ENCODE measurements around the gene ST6GALNAC4.
A peak's percentile ranks its signal among the peaks of the same experiment; 100 is the strongest.

ST6GALNAC4 gene

GRCh38 chr9:127947841-127948710, 31.2 kb upstream of the ST6GALNAC4 start:
- H3K4me3 ChIP-seq (ENCODE audit: low read depth, low read length), result no peak overlapping the region

GRCh38 chr9:127946728-127947127, 29.9 kb upstream of the ST6GALNAC4 start:
- no peak overlapping the region for H3K4me3 ChIP-seq (ENCODE audit: low read depth, low read length)

- no peak overlapping the region for H3K4me3 ChIP-seq (ENCODE audit: low read depth, low read length)
These were observed 29.1 kb upstream of the ST6GALNAC4 start for GRCh38 chr9:127945942-127946341.

GRCh38 chr9:127945338-127945737, 28.5 kb upstream of the ST6GALNAC4 start:
- no peak overlapping the region for H3K4me3 ChIP-seq (ENCODE audit: low read depth, low read length)

- no peak overlapping the region for H3K4me3 ChIP-seq (ENCODE audit: low read depth, low read length)
These were observed 27.9 kb upstream of the ST6GALNAC4 start for GRCh38 chr9:127944586-127945218.

- H3K4me3 ChIP-seq (ENCODE audit: low read depth, low read length), result no peak overlapping the region
These were observed 26.9 kb upstream of the ST6GALNAC4 start for GRCh38 chr9:127943731-127944144.

GRCh38 chr9:127943011-127943662, 26.3 kb upstream of the ST6GALNAC4 start:
- H3K4me3 ChIP-seq (ENCODE audit: low read depth, low read length), result no peak overlapping the region

GRCh38 chr9:127942216-127943010, 25.6 kb upstream of the ST6GALNAC4 start:
- H3K4me3 ChIP-seq (ENCODE audit: low read depth, low read length), result no peak overlapping the region

- no peak overlapping the region for H3K4me3 ChIP-seq (ENCODE audit: low read depth, low read length)
These were observed 25.0 kb upstream of the ST6GALNAC4 start for GRCh38 chr9:127941961-127942215.

GRCh38 chr9:127941062-127941960, 24.5 kb upstream of the ST6GALNAC4 start:
- no peak overlapping the region for H3K4me3 ChIP-seq (ENCODE audit: low read depth, low read length)

- no peak overlapping the region for H3K4me3 ChIP-seq (ENCODE audit: low read depth, low read length)
These were observed 23.8 kb upstream of the ST6GALNAC4 start for GRCh38 chr9:127940593-127940992.

GRCh38 chr9:127938298-127938690, 21.5 kb upstream of the ST6GALNAC4 start:
- peak overlapping the region; percentile 97 for H3K4me3 ChIP-seq (ENCODE audit: low read depth, low read length)

- peak within 1 kb of the TSS; percentile 97 for H3K4me3 ChIP-seq (ENCODE audit: low read depth, low read length)
These were observed 20.8 kb upstream of the ST6GALNAC4 start, which contains the start of gene DPM2 for GRCh38 chr9:127937388-127938297. Gene DPM2, minus strand, starts transcription at chr9:127937854. Its CDS starts 34 bp downstream, at chr9:127937820.

- H3K4me3 ChIP-seq (ENCODE audit: low read depth, low read length), result peak overlapping the region; percentile 97
These were observed 20.2 kb upstream of the ST6GALNAC4 start for GRCh38 chr9:127937056-127937387.

GRCh38 chr9:127936347-127936852, 19.6 kb upstream of the ST6GALNAC4 start:
- no peak overlapping the region for H3K4me3 ChIP-seq (ENCODE audit: low read depth, low read length)

GRCh38 chr9:127935765-127936221, 19.0 kb upstream of the ST6GALNAC4 start:
- no peak overlapping the region for H3K4me3 ChIP-seq (ENCODE audit: low read depth, low read length)

GRCh38 chr9:127934986-127935385, 18.1 kb upstream of the ST6GALNAC4 start:
- no peak overlapping the region for H3K4me3 ChIP-seq (ENCODE audit: low read depth, low read length)

GRCh38 chr9:127934248-127934647, 17.4 kb upstream of the ST6GALNAC4 start:
- H3K4me3 ChIP-seq (ENCODE audit: low read depth, low read length), result no peak overlapping the region
